OCI-LY7 (cell line): ENCODE data around the gene LRRTM3. TPM values are rescaled to one million over a fixed set of nuclear protein-coding genes. Genes with fewer than 3 reads are reported as not detected.

Source experiments
- BruUV-seq: library from RNA; stranded (reverse); fragments of 400-500 nt; replicated peaks from 2 replicates; lab custom pipeline; 2021; lab: Mats Ljungman, UMichigan
- CTCF ChIA-PET: fragments of 300-600 bp; sonication (Branson Sonifier 250); formaldehyde crosslinking; loops from one replicate; lab custom pipeline; 2022; ENCODE audit warnings: antibody characterized with exemption; ENCODE audit not compliant: unreplicated experiment; lab: Charles Lee
- POLR2A ChIA-PET: fragments of 300-600 bp; sonication (Branson Sonifier 250); formaldehyde crosslinking; loops from one replicate; lab custom pipeline; 2022; ENCODE audit warnings: antibody characterized with exemption; lab: Charles Lee
- DNase-seq: peaks from one replicate; pipeline ENCODE4 v3.0.0-alpha.2; 2015; ENCODE audit warnings: low spot score
- H2AFZ ChIP-seq: fragments of 200-600 bp; sonication (generic), shearing (Covaris generic); 2 replicates; pipeline ENCODE4 v1.6.1; 2014; ENCODE audit warnings: mild to moderate bottlenecking, antibody characterized with exemption, low read length, moderate library complexity
- H3K27ac ChIP-seq: fragments of 200-600 bp; sonication (generic); 2 replicates; pipeline ENCODE4 v1.5.1; 2014; ENCODE audit warnings: mixed run types, low read depth, mild to moderate bottlenecking, moderate library complexity, low read length, inconsistent platforms; ENCODE audit not compliant: poor library complexity, severe bottlenecking
- H3K36me3 ChIP-seq: fragments of 200-600 bp; sonication (generic); 2 replicates; pipeline ENCODE4 v1.6.1; 2014; ENCODE audit warnings: mild to moderate bottlenecking, antibody characterized with exemption, low read length, moderate library complexity, mixed read lengths; ENCODE audit not compliant: insufficient read depth
- H3K4me1 ChIP-seq: fragments of 200-600 bp; sonication (generic); 2 replicates; pipeline ENCODE4 v1.5.1; 2014; ENCODE audit warnings: mild to moderate bottlenecking, low read length; ENCODE audit not compliant: insufficient read depth, poor library complexity, severe bottlenecking
- H3K4me2 ChIP-seq: fragments of 200-600 bp; sonication (generic); 2 replicates; pipeline ENCODE4 v1.6.1; 2014; ENCODE audit warnings: mild to moderate bottlenecking, low read length
- H3K4me3 ChIP-seq: fragments of 200-600 bp; sonication (generic); 2 replicates; pipeline ENCODE4 v1.5.1; 2014; ENCODE audit warnings: mild to moderate bottlenecking, low read depth, low read length; ENCODE audit not compliant: poor library complexity, severe bottlenecking
- H3K79me2 ChIP-seq: fragments of 200-600 bp; sonication (generic); 2 replicates; pipeline ENCODE4 v1.6.1; 2016; ENCODE audit warnings: low read depth, mild to moderate bottlenecking, low read length, moderate library complexity, mixed read lengths; ENCODE audit not compliant: insufficient read depth
- H3K9me2 ChIP-seq: fragments of 200-600 bp; sonication (generic); 2 replicates; pipeline ENCODE4 v1.6.1; 2016; ENCODE audit warnings: mild to moderate bottlenecking, low read length, mixed read lengths; ENCODE audit not compliant: insufficient read depth
- H3K9me3 ChIP-seq: fragments of 200-600 bp; sonication (generic); 2 replicates; pipeline ENCODE4 v1.6.1; 2014; ENCODE audit warnings: mild to moderate bottlenecking, mixed run types, low read length, mixed read lengths
- H4K20me1 ChIP-seq: fragments of 200-600 bp; sonication (generic); 2 replicates; pipeline ENCODE4 v1.6.1; 2014; ENCODE audit warnings: mild to moderate bottlenecking, antibody characterized with exemption, low read length, moderate library complexity, mixed read lengths; ENCODE audit not compliant: insufficient read depth
- CTCF ChIP-seq: fragments of 200-600 bp; sonication (generic); conservative IDR thresholded peaks from 2 replicates; pipeline ENCODE4 v1.5.1; 2014; ENCODE audit warnings: mild to moderate bottlenecking, antibody characterized with exemption, low read length, moderate library complexity, mixed read lengths
- EZH2phosphoT487 ChIP-seq: fragments of 200-600 bp; sonication (generic); IDR thresholded peaks from 2 replicates; pipeline ENCODE4 v1.6.1; 2018; ENCODE audit warnings: low read depth, borderline replicate concordance, mild to moderate bottlenecking, mixed run types, antibody characterized with exemption, low read length, moderate library complexity, mixed read lengths
- intact Hi-C: fragments of 100-400 bp; cut with micrococcal nuclease; formaldehyde crosslinking; loops from one replicate; pipeline ENCODE4 v1.10.0; 2022; ENCODE audit not compliant: unreplicated experiment
- total RNA-seq, 2 experiments: library from RNA; depleted of rRNA in 1 of 2; stranded (reverse); fragments of >200 nt in 1 of 2; shearing (Covaris generic) in 1 of 2; gene quantifications; 2 replicates each; pipeline ENCODE4 v1.2.3, GENCODE V29; 2014 to 2022

The LRRTM3 gene
- total RNA-seq, 2 experiments from 2014 or later, result not detected

- DNase-seq, result no peak
- Histone ChIP-seq H3K4me2 (no peak overlapping the region), H3K4me3 (no peak overlapping the region), H3K36me3 (no peaks in the 10 kb centered on the region), H3K9me2 (no peaks in the 10 kb centered on the region), H3K9me3 (no peaks in the 10 kb centered on the region), H2AFZ (no peak overlapping the region), H3K27ac (no peak overlapping the region), H3K79me2 (no peaks in the 10 kb centered on the region), H4K20me1 (no peaks in the 10 kb centered on the region), H3K4me1 (no peaks in the 10 kb centered on the region)
- intact Hi-C loops, result no loop called here
- POLR2A ChIA-PET, result no interaction called here
- no peak for TF ChIP-seq CTCF
- no TSS peak for BruUV-seq
- CTCF ChIA-PET, result no interaction called here
Measured at GRCh38 chr10:67110286-67110685, 184.4 kb downstream of the LRRTM3 start.

DNA sequence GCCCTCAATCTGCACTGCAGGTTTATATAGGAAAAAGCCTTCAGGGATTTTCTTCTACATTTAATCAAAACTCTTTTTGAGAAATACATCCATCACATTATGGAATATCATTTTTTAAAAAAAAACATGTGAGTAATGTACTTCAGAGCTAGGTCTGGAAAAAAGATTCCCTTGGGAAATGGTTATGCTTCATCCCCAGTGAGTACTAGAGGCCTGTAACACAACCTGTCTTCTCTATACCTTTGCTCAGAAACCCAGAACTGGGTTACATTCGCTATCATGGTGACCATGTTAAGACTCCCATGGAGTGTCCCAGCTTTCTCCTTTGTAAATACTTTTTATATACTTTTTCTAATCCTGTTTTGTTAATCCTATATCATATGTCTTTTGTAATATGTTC, 186.9 kb downstream of the LRRTM3 start:
- no peak overlapping the region for H3K27ac ChIP-seq
- TF ChIP-seq EZH2phosphoT487 (no peak), CTCF (no peak)
- no peak overlapping the region for H2AFZ ChIP-seq
- BruUV-seq, result no TSS peak
- DNase-seq, result no peak
- H3K4me1 ChIP-seq, result no peaks in the 10 kb centered on the region
- no peaks in the 10 kb centered on the region for H3K9me2 ChIP-seq
- H3K36me3 ChIP-seq, result no peaks in the 10 kb centered on the region
- ChIA-PET CTCF (no interaction called here), POLR2A (interaction anchor here (1.2 kb wide), 1 partner anchor 12 kb away, joined by 3 read pairs; no protein-coding TSS in a partner anchor)
- no peaks in the 10 kb centered on the region for H3K79me2 ChIP-seq
- H3K4me2 ChIP-seq, result no peak overlapping the region
- H4K20me1 ChIP-seq, result no peaks in the 10 kb centered on the region
- no peaks in the 10 kb centered on the region for H3K9me3 ChIP-seq
- no peak overlapping the region for H3K4me3 ChIP-seq
- intact Hi-C loops, result no loop called here

- Histone ChIP-seq H3K4me1 (no peaks in the 10 kb centered on the region), H3K36me3 (no peaks in the 10 kb centered on the region), H3K9me2 (no peaks in the 10 kb centered on the region), H3K4me3 (no peak overlapping the region), H3K27ac (no peak overlapping the region), H3K4me2 (no peak overlapping the region), H4K20me1 (no peaks in the 10 kb centered on the region), H3K9me3 (no peaks in the 10 kb centered on the region), H2AFZ (no peak overlapping the region), H3K79me2 (no peaks in the 10 kb centered on the region)
- POLR2A ChIA-PET, result no interaction called here
- no TSS peak for BruUV-seq
- no peak for DNase-seq
- CTCF ChIA-PET, result no interaction called here
- TF ChIP-seq EZH2phosphoT487, result no peak
- TF ChIP-seq CTCF, result no peak
- intact Hi-C loops, result no loop called here
Measured at GRCh38 chr10:67114945-67115344, 189.1 kb downstream of the LRRTM3 start.
